WTC11 (cell line): ENCODE measurements around the gene PIK3CB.
"Not testable (repeated sequence)": the region's sequence is repeated elsewhere in the genome, so short reads cannot be mapped to it uniquely, and the experiment has no call there.

ENCODE experiments used
- NFE2L1 ChIP-seq: sonication (generic); formaldehyde crosslinking; IDR thresholded peaks from 2 replicates; pipeline ENCODE4 v1.8.1; 2023; ENCODE audit warnings: missing genetic modification reagents
- ZNF671 ChIP-seq: fragments of 250-450 bp; sonication (Bioruptor Pico); IDR thresholded peaks from 2 replicates; pipeline ENCODE4 v1.8.0; 2021; ENCODE audit warnings: mild to moderate bottlenecking
- TF ChIP-seq, protein P1 (sequence below): fragments of 200-600 bp; IDR thresholded peaks from 2 replicates; pipeline ENCODE4 v1.8.0; 2022; ENCODE audit warnings: antibody characterized with exemption

DNA sequence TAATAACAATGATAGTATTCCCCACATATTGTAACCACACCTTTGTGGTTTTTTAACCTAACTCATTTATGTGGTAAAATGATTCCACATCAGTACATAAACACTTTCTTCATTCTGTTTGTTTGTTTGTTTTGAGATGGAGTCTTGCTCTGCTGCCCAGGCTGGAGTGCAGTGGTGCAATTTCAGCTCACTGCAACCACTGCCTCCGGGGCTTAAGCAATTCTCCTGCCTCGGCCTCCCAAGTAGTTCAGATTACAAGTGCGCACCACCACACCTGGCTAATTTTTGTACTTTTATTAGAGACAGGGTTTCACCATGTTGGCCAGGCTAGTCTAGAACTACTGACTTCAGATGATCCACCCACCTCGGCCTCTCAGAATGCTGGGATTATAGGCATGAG lies 14.3 kb downstream of the PIK3CB start:
- TF ChIP-seq, protein P1, sequence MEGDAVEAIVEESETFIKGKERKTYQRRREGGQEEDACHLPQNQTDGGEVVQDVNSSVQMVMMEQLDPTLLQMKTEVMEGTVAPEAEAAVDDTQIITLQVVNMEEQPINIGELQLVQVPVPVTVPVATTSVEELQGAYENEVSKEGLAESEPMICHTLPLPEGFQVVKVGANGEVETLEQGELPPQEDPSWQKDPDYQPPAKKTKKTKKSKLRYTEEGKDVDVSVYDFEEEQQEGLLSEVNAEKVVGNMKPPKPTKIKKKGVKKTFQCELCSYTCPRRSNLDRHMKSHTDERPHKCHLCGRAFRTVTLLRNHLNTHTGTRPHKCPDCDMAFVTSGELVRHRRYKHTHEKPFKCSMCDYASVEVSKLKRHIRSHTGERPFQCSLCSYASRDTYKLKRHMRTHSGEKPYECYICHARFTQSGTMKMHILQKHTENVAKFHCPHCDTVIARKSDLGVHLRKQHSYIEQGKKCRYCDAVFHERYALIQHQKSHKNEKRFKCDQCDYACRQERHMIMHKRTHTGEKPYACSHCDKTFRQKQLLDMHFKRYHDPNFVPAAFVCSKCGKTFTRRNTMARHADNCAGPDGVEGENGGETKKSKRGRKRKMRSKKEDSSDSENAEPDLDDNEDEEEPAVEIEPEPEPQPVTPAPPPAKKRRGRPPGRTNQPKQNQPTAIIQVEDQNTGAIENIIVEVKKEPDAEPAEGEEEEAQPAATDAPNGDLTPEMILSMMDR, result not testable (repeated sequence)
- TF ChIP-seq NFE2L1, ZNF671 (CRISPR knock-in tag): not testable (repeated sequence)
